Measurements from ENCODE around the gene DTX1.

DTX1 gene

GRCh38 chr12:113056631-113057488 lies at the start of gene DTX1:
Gene DTX1, plus strand, starts transcription at chr12:113056730. Its CDS starts 1,463 bp downstream, at chr12:113058193.
- no peak for DNase-seq

GRCh38 chr12:113007166-113007565 lies 49.4 kb upstream of the DTX1 start:
- DNase-seq: no peak

GRCh38 chr12:113010701-113011100 lies 45.8 kb upstream of the DTX1 start:
- DNase-seq: no peak

- no peak for DNase-seq
Observed at GRCh38 chr12:113014565-113014964, 42.0 kb upstream of the DTX1 start.

- DNase-seq: no peak
Observed at GRCh38 chr12:113016796-113017195, 39.7 kb upstream of the DTX1 start.

- no peak for DNase-seq
Observed at GRCh38 chr12:113019025-113019424, 37.5 kb upstream of the DTX1 start.

- no peak for DNase-seq
Observed at GRCh38 chr12:113021500-113021899, 35.0 kb upstream of the DTX1 start.

- no peak for DNase-seq
Observed at GRCh38 chr12:113022563-113023297, 33.8 kb upstream of the DTX1 start.

GRCh38 chr12:113027726-113028125 lies 28.8 kb upstream of the DTX1 start:
- DNase-seq: no peak

GRCh38 chr12:113030875-113031525 lies 25.5 kb upstream of the DTX1 start:
- DNase-seq: peak; percentile 39

- DNase-seq: no peak
Observed at GRCh38 chr12:113039911-113040445, 16.6 kb upstream of the DTX1 start.

GRCh38 chr12:113040722-113041171 lies 15.8 kb upstream of the DTX1 start:
- DNase-seq: peak; percentile 28

GRCh38 chr12:113041560-113041959 lies 15.0 kb upstream of the DTX1 start:
- no peak for DNase-seq

- no peak for DNase-seq
Observed at GRCh38 chr12:113043240-113043639, 13.3 kb upstream of the DTX1 start.

- DNase-seq: no peak
Observed at GRCh38 chr12:113044516-113044915, 12.0 kb upstream of the DTX1 start.

- peak; percentile 53 for DNase-seq
Observed at GRCh38 chr12:113048716-113049127, 7.8 kb upstream of the DTX1 start.

- DNase-seq: no peak
Observed at GRCh38 chr12:113049976-113050742, 6.4 kb upstream of the DTX1 start.

GRCh38 chr12:113050795-113051194 lies 5.7 kb upstream of the DTX1 start:
- DNase-seq: no peak

GRCh38 chr12:113051759-113052158 lies 4.8 kb upstream of the DTX1 start:
- DNase-seq: no peak

GRCh38 chr12:113052326-113052725 lies 4.2 kb upstream of the DTX1 start:
- DNase-seq: no peak

GRCh38 chr12:113054948-113055486 lies 1.5 kb upstream of the DTX1 start:
- no peak for DNase-seq
